ENCODE results near the gene FOXC2.

DNA sequence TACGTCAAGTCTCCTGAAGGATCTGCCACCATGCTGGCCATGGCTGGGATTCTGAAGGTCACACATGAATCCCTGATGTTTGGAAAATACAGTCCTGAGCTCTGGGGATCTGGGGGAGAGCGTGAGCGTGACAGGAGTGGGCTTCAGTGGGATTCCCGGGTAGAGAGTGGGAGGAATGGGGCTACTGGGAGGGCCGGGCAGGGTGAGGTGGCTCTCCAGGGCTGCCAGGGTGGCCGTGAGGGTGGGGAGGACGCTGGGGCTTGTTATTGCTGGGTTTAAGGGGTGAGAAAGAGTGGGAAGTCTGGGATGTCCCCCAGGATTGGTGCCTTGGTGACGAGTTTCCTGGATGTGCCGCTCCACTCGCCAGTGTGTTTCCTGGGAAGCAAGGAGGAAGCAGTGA, 43.0 kb downstream of the FOXC2 start:
- TF ChIP-seq POLR2AphosphoS5 (IDR thresholded peaks at IDR 0.05) (no peak), EP300 (IDR thresholded peaks at IDR 0.05) (no peak), POLR2A (IDR thresholded peaks at IDR 0.05) (no peak)
- TF ChIP-seq, protein P1, sequence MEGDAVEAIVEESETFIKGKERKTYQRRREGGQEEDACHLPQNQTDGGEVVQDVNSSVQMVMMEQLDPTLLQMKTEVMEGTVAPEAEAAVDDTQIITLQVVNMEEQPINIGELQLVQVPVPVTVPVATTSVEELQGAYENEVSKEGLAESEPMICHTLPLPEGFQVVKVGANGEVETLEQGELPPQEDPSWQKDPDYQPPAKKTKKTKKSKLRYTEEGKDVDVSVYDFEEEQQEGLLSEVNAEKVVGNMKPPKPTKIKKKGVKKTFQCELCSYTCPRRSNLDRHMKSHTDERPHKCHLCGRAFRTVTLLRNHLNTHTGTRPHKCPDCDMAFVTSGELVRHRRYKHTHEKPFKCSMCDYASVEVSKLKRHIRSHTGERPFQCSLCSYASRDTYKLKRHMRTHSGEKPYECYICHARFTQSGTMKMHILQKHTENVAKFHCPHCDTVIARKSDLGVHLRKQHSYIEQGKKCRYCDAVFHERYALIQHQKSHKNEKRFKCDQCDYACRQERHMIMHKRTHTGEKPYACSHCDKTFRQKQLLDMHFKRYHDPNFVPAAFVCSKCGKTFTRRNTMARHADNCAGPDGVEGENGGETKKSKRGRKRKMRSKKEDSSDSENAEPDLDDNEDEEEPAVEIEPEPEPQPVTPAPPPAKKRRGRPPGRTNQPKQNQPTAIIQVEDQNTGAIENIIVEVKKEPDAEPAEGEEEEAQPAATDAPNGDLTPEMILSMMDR (IDR thresholded peaks at IDR 0.05): no peak

Data from sigmoid colon (tissue), 4 donors.